ENCODE data around the gene TAPBP. TPM values are rescaled to one million over a fixed set of nuclear protein-coding genes. Genes with fewer than 3 reads are reported as not detected.
"Not testable (repeated sequence)": the region's sequence is repeated elsewhere in the genome, so short reads cannot be mapped to it uniquely, and the experiment has no call there.

Gene TAPBP
- polyA plus RNA-seq, 3 donors, result 138 to 228 (median 141) TPM

GRCh38 chr6:33359331-33359730 lies 45.5 kb upstream of the TAPBP start:
- Histone ChIP-seq H3K4me1 (ENCODE audit: control insufficient read depth in 1 of 2, insufficient read depth in 2 of 2, low read length in 2 of 2) (no peaks in the 10 kb centered on the region), H3K9ac (ENCODE audit: insufficient read depth, low read length, poor library complexity, severe bottlenecking) (no peak overlapping the region), H3K36me3 (replicated peaks in 1 of 2; ENCODE audit: control insufficient read depth in 1 of 2, insufficient read depth in 2 of 2, low read length in 2 of 2) (no peaks in the 10 kb centered on the region), H3K27ac (ENCODE audit: low read depth in 1 of 2, low read length in 2 of 2) (no peak overlapping the region), H3K9me3 (replicated peaks in 1 of 2; ENCODE audit: control insufficient read depth in 1 of 2, insufficient read depth in 1 of 2, low read length in 2 of 2) (no peaks in the 10 kb centered on the region), H4K20me1 (ENCODE audit: insufficient read depth, low read length) (no peaks in the 10 kb centered on the region), H3K27me3 (ENCODE audit: control insufficient read depth in 2 of 2, insufficient read depth in 2 of 2, low read length in 2 of 2) (no peaks in the 10 kb centered on the region), H2AFZ (ENCODE audit: insufficient read depth, low read depth, low read length, poor library complexity, severe bottlenecking) (no peak overlapping the region), H3K79me2 (ENCODE audit: insufficient read depth, low read length) (no peaks in the 10 kb centered on the region), H3K4me3 (replicated peaks in 1 of 3; ENCODE audit: low read depth in 2 of 3, low read length in 3 of 3) (no peak overlapping the region), H3K4me2 (replicated peaks; ENCODE audit: extremely low read depth, low read length, poor library complexity, severe bottlenecking) (no peak overlapping the region)
- Mint-ChIP-seq H3K36me3 (no peaks in the 10 kb centered on the region), H3K4me3 (no peak overlapping the region), H3K4me1 (peaks cover under 1% of the 10 kb centered on the region), H3K27me3 (ENCODE audit: low read depth in 3 of 3) (peaks cover 2 to 9% (median 6%) of the 10 kb centered on the region in 3 donors), H3K27ac (no peak overlapping the region), H3K9me3 (peaks cover 0 to 2% (median 0%) of the 10 kb centered on the region in 7 donors)
- intact Hi-C loops (cut with micrococcal nuclease), result no loop called here
- DNase-seq, result no peak
- no peak for TF ChIP-seq CTCF (IDR thresholded peaks at IDR 0.05)

DNA sequence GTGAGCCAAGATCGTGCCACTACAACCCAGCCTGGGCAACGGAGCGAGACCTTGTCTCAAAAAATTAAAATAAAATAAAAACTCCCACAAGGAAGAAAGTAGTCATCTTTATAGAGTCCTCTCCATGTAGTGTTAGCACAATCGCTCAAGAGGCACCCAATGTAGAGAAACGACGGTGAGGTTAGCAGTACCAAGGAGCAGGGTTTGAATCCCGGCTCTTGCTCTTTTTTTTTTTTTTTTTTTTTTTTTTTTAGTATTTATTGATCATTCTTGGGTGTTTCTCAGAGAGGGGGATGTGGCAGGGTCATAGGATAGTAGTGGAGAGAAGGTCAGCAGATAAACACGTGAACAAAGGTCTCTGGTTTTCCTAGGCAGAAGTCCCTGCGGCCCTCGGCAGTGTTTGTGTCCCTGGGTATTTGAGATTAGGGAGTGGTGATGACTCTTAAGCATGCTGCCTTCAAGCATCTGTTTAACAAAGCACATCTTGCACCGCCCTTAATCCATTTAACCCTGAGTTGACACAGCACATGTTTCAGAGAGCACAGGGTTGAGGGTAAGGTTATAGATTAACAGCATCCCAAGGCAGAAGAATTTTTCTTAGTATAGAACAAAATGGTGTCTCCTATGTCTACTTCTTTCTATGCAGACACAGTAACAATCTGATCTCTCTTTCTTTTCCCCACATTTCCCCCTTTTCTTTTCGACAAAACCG lies 43.4 kb upstream of the TAPBP start:
- H3K36me3 Mint-ChIP-seq; H3K4me1 ChIP-seq (ENCODE audit: control insufficient read depth in 1 of 2, insufficient read depth in 2 of 2, low read length in 2 of 2); H3K27ac ChIP-seq (ENCODE audit: low read depth in 1 of 2, low read length in 2 of 2); H3K4me1 Mint-ChIP-seq; H3K9me3 ChIP-seq (replicated peaks in 1 of 2; ENCODE audit: control insufficient read depth in 1 of 2, insufficient read depth in 1 of 2, low read length in 2 of 2); H3K4me2 ChIP-seq (replicated peaks; ENCODE audit: extremely low read depth, low read length, poor library complexity, severe bottlenecking); DNase-seq; intact Hi-C loops (cut with micrococcal nuclease); H3K36me3 ChIP-seq (replicated peaks in 1 of 2; ENCODE audit: control insufficient read depth in 1 of 2, insufficient read depth in 2 of 2, low read length in 2 of 2); H3K4me3 Mint-ChIP-seq; H3K79me2 ChIP-seq (ENCODE audit: insufficient read depth, low read length); H2AFZ ChIP-seq (ENCODE audit: insufficient read depth, low read depth, low read length, poor library complexity, severe bottlenecking); H3K27me3 Mint-ChIP-seq (ENCODE audit: low read depth in 3 of 3); H4K20me1 ChIP-seq (ENCODE audit: insufficient read depth, low read length); H3K9me3 Mint-ChIP-seq; H3K4me3 ChIP-seq (replicated peaks in 1 of 3; ENCODE audit: low read depth in 2 of 3, low read length in 3 of 3); H3K9ac ChIP-seq (ENCODE audit: insufficient read depth, low read length, poor library complexity, severe bottlenecking); H3K27me3 ChIP-seq (ENCODE audit: control insufficient read depth in 2 of 2, insufficient read depth in 2 of 2, low read length in 2 of 2); H3K27ac Mint-ChIP-seq: not testable (repeated sequence)
- WGBS (ENCODE audit: insufficient coverage), result 100% methylated on average over 2 of the region's 13 CpGs
